GM18861 (cell line): ENCODE data around the gene MYO9B.
"Not testable (repeated sequence)": the region's sequence is repeated elsewhere in the genome, so short reads cannot be mapped to it uniquely, and the experiment has no call there.

ENCODE experiments used
- ATAC-seq: cut with Tn5 transposase; IDR thresholded peaks from one replicate; pipeline ENCODE4 v1.9.1; 2021; ENCODE audit not compliant: unreplicated experiment

Gene MYO9B

GRCh38 chr19:17172624-17173345, 97.2 kb downstream of the MYO9B start:
- no peak for ATAC-seq

GRCh38 chr19:17178291-17178690, 102.7 kb downstream of the MYO9B start:
- no peak for ATAC-seq

- ATAC-seq = no peak
Observed at GRCh38 chr19:17180997-17181702, 105.6 kb downstream of the MYO9B start.

GRCh38 chr19:17183271-17183761, 107.7 kb downstream of the MYO9B start:
- ATAC-seq = no peak

GRCh38 chr19:17183858-17184321, 108.3 kb downstream of the MYO9B start:
- ATAC-seq = peak; percentile 66

- ATAC-seq = peak; percentile 9
Observed at GRCh38 chr19:17184371-17184841, 108.8 kb downstream of the MYO9B start.

GRCh38 chr19:17185590-17185989, 110.0 kb downstream of the MYO9B start:
- ATAC-seq = no peak

GRCh38 chr19:17191736-17192135, 116.2 kb downstream of the MYO9B start:
- not testable (repeated sequence) for ATAC-seq

- no peak for ATAC-seq
Observed at GRCh38 chr19:17192751-17193150, 117.2 kb downstream of the MYO9B start.

GRCh38 chr19:17194608-17195007, 119.0 kb downstream of the MYO9B start:
- ATAC-seq = no peak

- ATAC-seq = no peak
Observed at GRCh38 chr19:17195106-17195505, 119.5 kb downstream of the MYO9B start.

- ATAC-seq = no peak
Observed at GRCh38 chr19:17196610-17197009, 121.0 kb downstream of the MYO9B start.

GRCh38 chr19:17197666-17198065, 122.1 kb downstream of the MYO9B start:
- ATAC-seq = no peak

GRCh38 chr19:17200408-17201079, 125.0 kb downstream of the MYO9B start:
- ATAC-seq = no peak

GRCh38 chr19:17202249-17202648, 126.7 kb downstream of the MYO9B start:
- no peak for ATAC-seq

GRCh38 chr19:17202713-17203112, 127.1 kb downstream of the MYO9B start:
- ATAC-seq = no peak

GRCh38 chr19:17205237-17206140, 129.9 kb downstream of the MYO9B start:
- no peak for ATAC-seq

GRCh38 chr19:17206736-17207581, 131.4 kb downstream of the MYO9B start:
- ATAC-seq = no peak
